Measurements from ENCODE around the gene RMI2. TPM values are rescaled to one million over a fixed set of nuclear protein-coding genes. Genes with fewer than 3 reads are reported as not detected.

The RMI2 gene
- total RNA-seq, 2 donors from 2014 or later = 55.2 to 62.3 TPM

- Histone ChIP-seq H3K9ac (ENCODE audit: extremely low read depth, low read length, poor library complexity, severe bottlenecking) (no peak overlapping the region), H3K4me3 (ENCODE audit: low read length) (no peak overlapping the region), H3K27me3 (ENCODE audit: control insufficient read depth, insufficient read depth, low read length, poor library complexity, severe bottlenecking) (no peaks in the 10 kb centered on the region), H3K9me3 (ENCODE audit: control insufficient read depth, low read length) (peaks cover 6% of the 10 kb centered on the region), H3K36me3 (ENCODE audit: control insufficient read depth, insufficient read depth, low read length) (no peaks in the 10 kb centered on the region), H3K4me1 (ENCODE audit: control insufficient read depth, insufficient read depth, low read length) (peaks cover 6% of the 10 kb centered on the region), H3K27ac (ENCODE audit: low read depth, low read length) (no peak overlapping the region)
- no peaks in the 10 kb centered on the region for H3K9me3 Mint-ChIP-seq
- H3K27me3 Mint-ChIP-seq (ENCODE audit: insufficient read depth) = no peaks in the 10 kb centered on the region
- no peak overlapping the region for H3K4me3 Mint-ChIP-seq
- no peak for TF ChIP-seq CTCF (conservative IDR thresholded peaks at IDR 0.05)
- peak overlapping the region; percentile 79 for H3K27ac Mint-ChIP-seq
- no peak for DNase-seq
- peaks cover 28% of the 10 kb centered on the region for H3K36me3 Mint-ChIP-seq (ENCODE audit: low read depth)
- peaks cover 12% of the 10 kb centered on the region for H3K4me1 Mint-ChIP-seq
- 93 to 95% methylated on average over 7 to 8 of the region's 8 CpGs for WGBS, 2 experiments (ENCODE audit: insufficient coverage in 1 of 2, insufficient read length in 1 of 2)
Observed at GRCh38 chr16:11355862-11356261, 10.6 kb downstream of the RMI2 start.

- Mint-ChIP-seq H3K4me1 (peaks cover 12% of the 10 kb centered on the region), H3K27ac (peak overlapping the region; percentile 60), H3K27me3 (ENCODE audit: insufficient read depth) (no peaks in the 10 kb centered on the region), H3K9me3 (no peaks in the 10 kb centered on the region), H3K4me3 (no peak overlapping the region), H3K36me3 (ENCODE audit: low read depth) (peaks cover 21% of the 10 kb centered on the region)
- peak; percentile 92 for DNase-seq
- Histone ChIP-seq H3K4me1 (ENCODE audit: control insufficient read depth, insufficient read depth, low read length) (peaks cover 6% of the 10 kb centered on the region), H3K9ac (ENCODE audit: extremely low read depth, low read length, poor library complexity, severe bottlenecking) (no peak overlapping the region), H3K9me3 (ENCODE audit: control insufficient read depth, low read length) (peaks cover 6% of the 10 kb centered on the region), H3K36me3 (ENCODE audit: control insufficient read depth, insufficient read depth, low read length) (no peaks in the 10 kb centered on the region), H3K4me3 (ENCODE audit: low read length) (no peak overlapping the region), H3K27ac (ENCODE audit: low read depth, low read length) (no peak overlapping the region), H3K27me3 (ENCODE audit: control insufficient read depth, insufficient read depth, low read length, poor library complexity, severe bottlenecking) (no peaks in the 10 kb centered on the region)
- TF ChIP-seq CTCF (conservative IDR thresholded peaks at IDR 0.05) = peak; percentile 89
- WGBS, 2 experiments (ENCODE audit: insufficient coverage in 1 of 2, insufficient read length in 1 of 2) = 72 to 87% methylated on average over 9 to 15 of the region's 15 CpGs
Observed at GRCh38 chr16:11356573-11357331, 11.5 kb downstream of the RMI2 start.

- Mint-ChIP-seq H3K36me3 (ENCODE audit: low read depth) (peaks cover 5% of the 10 kb centered on the region), H3K4me3 (no peak overlapping the region), H3K4me1 (peaks cover 19% of the 10 kb centered on the region), H3K9me3 (no peaks in the 10 kb centered on the region), H3K27ac (no peak overlapping the region), H3K27me3 (ENCODE audit: insufficient read depth) (no peaks in the 10 kb centered on the region)
- Histone ChIP-seq H3K4me3 (ENCODE audit: low read length) (no peak overlapping the region), H3K4me1 (ENCODE audit: control insufficient read depth, insufficient read depth, low read length) (peaks cover 6% of the 10 kb centered on the region), H3K27ac (ENCODE audit: low read depth, low read length) (no peak overlapping the region), H3K27me3 (ENCODE audit: control insufficient read depth, insufficient read depth, low read length, poor library complexity, severe bottlenecking) (no peaks in the 10 kb centered on the region), H3K9ac (ENCODE audit: extremely low read depth, low read length, poor library complexity, severe bottlenecking) (no peak overlapping the region), H3K36me3 (ENCODE audit: control insufficient read depth, insufficient read depth, low read length) (no peaks in the 10 kb centered on the region), H3K9me3 (ENCODE audit: control insufficient read depth, low read length) (no peaks in the 10 kb centered on the region)
- no peak for TF ChIP-seq CTCF (conservative IDR thresholded peaks at IDR 0.05)
- WGBS, 2 experiments (ENCODE audit: insufficient coverage in 1 of 2, insufficient read length in 1 of 2) = 93 to 100% methylated on average over 5 to 7 of the region's 7 CpGs
- DNase-seq = no peak
Observed at GRCh38 chr16:11358531-11358930, 13.3 kb downstream of the RMI2 start.

All from endodermal cell (in vitro differentiated cells).